ENCODE results near the gene KCNG2.

DNA sequence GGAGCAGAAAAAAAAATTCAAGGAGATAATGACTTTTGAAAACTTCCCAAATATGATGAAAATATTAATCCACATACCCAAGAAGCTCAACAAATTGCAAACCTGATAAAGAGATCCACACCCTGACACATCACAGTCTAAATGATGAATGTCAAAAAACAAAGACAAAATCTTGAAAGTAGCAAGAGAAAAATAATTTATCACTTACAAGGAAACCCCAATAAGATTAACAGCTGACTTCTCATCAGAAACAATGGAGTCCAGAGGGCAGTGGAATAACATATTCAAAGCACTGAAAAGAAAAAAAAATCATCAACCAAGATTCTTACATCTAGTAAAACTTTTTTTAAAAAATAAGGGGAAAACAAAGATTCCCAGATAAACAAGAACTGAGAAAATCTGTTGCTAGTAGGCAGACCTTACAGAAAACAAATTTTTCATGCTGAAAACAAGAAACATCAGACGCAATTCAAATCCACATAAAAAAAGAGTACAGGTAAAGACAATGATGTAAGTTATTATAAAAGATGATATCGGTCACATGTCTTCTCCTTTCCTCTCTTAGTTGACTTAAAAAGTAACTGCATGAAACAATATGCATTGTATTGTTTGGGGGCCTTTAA lies 132.4 kb downstream of the KCNG2 start:
- TF ChIP-seq CTCF (IDR thresholded peaks at IDR 0.05 in 4 of 5, conservative IDR thresholded peaks at IDR 0.05 in 1 of 5) (no peak), POLR2A (IDR thresholded peaks at IDR 0.05) (no peak)
